Stomach smooth muscle (tissue), 2 donors: ENCODE data around the gene PRR23E.

Experiments
- H3K27ac ChIP-seq: one replicate; pipeline ENCODE4 v1.7.0; 2013; ENCODE audit warnings: mild to moderate bottlenecking, low read length, inconsistent platforms
- H3K27me3 ChIP-seq, 2 donors: one replicate each; pipeline ENCODE4 v1.7.0; 2013; ENCODE audit warnings: low read length in 2 of 2; ENCODE audit not compliant: insufficient read depth in 2 of 2, control insufficient read depth in 1 of 2
- H3K36me3 ChIP-seq, 2 donors: one replicate each; pipeline ENCODE4 v1.7.0; 2013; ENCODE audit warnings: low read length in 2 of 2; ENCODE audit not compliant: control insufficient read depth in 2 of 2, insufficient read depth in 2 of 2
- H3K4me1 ChIP-seq: one replicate; pipeline ENCODE4 v1.7.0; 2013; ENCODE audit warnings: low read length; ENCODE audit not compliant: control insufficient read depth, insufficient read depth
- H3K4me3 ChIP-seq, 2 donors: one replicate each; pipeline ENCODE4 v1.7.0; 2013; ENCODE audit warnings: low read length in 2 of 2
- H3K9ac ChIP-seq, 2 donors: one replicate each; pipeline ENCODE4 v1.7.0; 2013; ENCODE audit warnings: low read length in 2 of 2, mild to moderate bottlenecking in 1 of 2
- H3K9me3 ChIP-seq, 2 donors: one replicate each; pipeline ENCODE4 v1.7.0; 2013; ENCODE audit warnings: low read length in 2 of 2; ENCODE audit not compliant: control insufficient read depth in 2 of 2
- donor health status: healthy.
- donor health status: Pancreatic carcinoma.

The PRR23E gene

GRCh38 chr3:127185268-127185667, 7.7 kb upstream of the PRR23E start:
- Histone ChIP-seq H3K4me1 (no peaks in the 10 kb centered on the region), H3K4me3 (no peak overlapping the region), H3K27me3 (no peaks in the 10 kb centered on the region), H3K27ac (no peak overlapping the region), H3K9me3 (no peaks in the 10 kb centered on the region), H3K9ac (no peak overlapping the region), H3K36me3 (no peaks in the 10 kb centered on the region)

GRCh38 chr3:127185962-127186674, 6.8 kb upstream of the PRR23E start:
- Histone ChIP-seq H3K27me3 (no peaks in the 10 kb centered on the region), H3K9me3 (no peaks in the 10 kb centered on the region), H3K4me1 (no peaks in the 10 kb centered on the region), H3K27ac (no peak overlapping the region), H3K4me3 (no peak overlapping the region), H3K36me3 (no peaks in the 10 kb centered on the region), H3K9ac (no peak overlapping the region)

GRCh38 chr3:127187316-127187715, 5.6 kb upstream of the PRR23E start:
- Histone ChIP-seq H3K9ac (no peak overlapping the region), H3K4me1 (no peaks in the 10 kb centered on the region), H3K4me3 (no peak overlapping the region), H3K36me3 (no peaks in the 10 kb centered on the region), H3K9me3 (peaks cover 0 to 3% of the 10 kb centered on the region in 2 donors), H3K27ac (no peak overlapping the region), H3K27me3 (no peaks in the 10 kb centered on the region)

- Histone ChIP-seq H3K27me3 (peaks cover 0 to 2% of the 10 kb centered on the region in 2 donors), H3K9me3 (peaks cover 0 to 3% of the 10 kb centered on the region in 2 donors), H3K36me3 (no peaks in the 10 kb centered on the region), H3K27ac (no peak overlapping the region), H3K9ac (no peak overlapping the region), H3K4me3 (no peak overlapping the region), H3K4me1 (no peaks in the 10 kb centered on the region)
These were observed 410 bp downstream of the PRR23E start for GRCh38 chr3:127193341-127193740.

- Histone ChIP-seq H3K9me3 (peaks cover 0 to 3% of the 10 kb centered on the region in 2 donors), H3K4me1 (no peaks in the 10 kb centered on the region), H3K36me3 (no peaks in the 10 kb centered on the region), H3K9ac (no peak overlapping the region), H3K27ac (no peak overlapping the region), H3K27me3 (peaks cover 0 to 2% of the 10 kb centered on the region in 2 donors), H3K4me3 (no peak overlapping the region)
These were observed 844 bp downstream of the PRR23E start for GRCh38 chr3:127193775-127194174.

- peaks cover 0 to 2% of the 10 kb centered on the region in 2 donors for H3K27me3 ChIP-seq
- H3K9ac ChIP-seq = no peak overlapping the region
- H3K4me3 ChIP-seq = no peak overlapping the region
- no peaks in the 10 kb centered on the region for H3K36me3 ChIP-seq
- peaks cover 0 to 3% of the 10 kb centered on the region in 2 donors for H3K9me3 ChIP-seq
- no peak overlapping the region for H3K27ac ChIP-seq
- no peaks in the 10 kb centered on the region for H3K4me1 ChIP-seq
These were observed 1.8 kb downstream of the PRR23E start for GRCh38 chr3:127194601-127195187.

GRCh38 chr3:127195417-127195816, 2.5 kb downstream of the PRR23E start:
- H3K36me3 ChIP-seq = no peaks in the 10 kb centered on the region
- H3K9me3 ChIP-seq = peaks cover 0 to 3% of the 10 kb centered on the region in 2 donors
- no peak overlapping the region for H3K4me3 ChIP-seq
- no peaks in the 10 kb centered on the region for H3K4me1 ChIP-seq
- H3K27ac ChIP-seq = no peak overlapping the region
- peaks cover 0 to 7% of the 10 kb centered on the region in 2 donors for H3K27me3 ChIP-seq
- no peak overlapping the region for H3K9ac ChIP-seq

GRCh38 chr3:127196002-127196401, 3.1 kb downstream of the PRR23E start:
- Histone ChIP-seq H3K9me3 (peaks cover 3% of the 10 kb centered on the region in 2 donors), H3K9ac (no peak overlapping the region), H3K36me3 (no peaks in the 10 kb centered on the region), H3K27me3 (peaks cover 0 to 7% of the 10 kb centered on the region in 2 donors), H3K27ac (no peak overlapping the region), H3K4me1 (no peaks in the 10 kb centered on the region), H3K4me3 (no peak overlapping the region)

GRCh38 chr3:127196466-127197299, 3.8 kb downstream of the PRR23E start:
- Histone ChIP-seq H3K27ac (no peak overlapping the region), H3K4me1 (no peaks in the 10 kb centered on the region)

GRCh38 chr3:127197300-127198189, 4.6 kb downstream of the PRR23E start:
- Histone ChIP-seq H3K27ac (no peak overlapping the region), H3K9ac (no peak overlapping the region), H3K4me1 (no peaks in the 10 kb centered on the region), H3K27me3 (peaks cover 0 to 7% of the 10 kb centered on the region in 2 donors), H3K9me3 (peaks cover 0 to 3% of the 10 kb centered on the region in 2 donors), H3K36me3 (no peaks in the 10 kb centered on the region), H3K4me3 (no peak overlapping the region)

More at GRCh38 chr3:127196466-127197299, 3.8 kb downstream of the PRR23E start:
- Histone ChIP-seq H3K9ac (no peak overlapping the region), H3K9me3 (peaks cover 2 to 3% of the 10 kb centered on the region in 2 donors), H3K4me3 (no peak overlapping the region), H3K27me3 (peaks cover 0 to 7% of the 10 kb centered on the region in 2 donors), H3K36me3 (no peaks in the 10 kb centered on the region)
